ENCODE measurements around the gene PPP1R12A. TPM values are rescaled to one million over a fixed set of nuclear protein-coding genes. Genes with fewer than 3 reads are reported as not detected.
A peak's percentile ranks its signal among the peaks of the same experiment; 100 is the strongest.

Gene PPP1R12A
- total and polyA plus RNA-seq, 12 donors: 11.5 to 73.5 (median 58.6) TPM

DNA sequence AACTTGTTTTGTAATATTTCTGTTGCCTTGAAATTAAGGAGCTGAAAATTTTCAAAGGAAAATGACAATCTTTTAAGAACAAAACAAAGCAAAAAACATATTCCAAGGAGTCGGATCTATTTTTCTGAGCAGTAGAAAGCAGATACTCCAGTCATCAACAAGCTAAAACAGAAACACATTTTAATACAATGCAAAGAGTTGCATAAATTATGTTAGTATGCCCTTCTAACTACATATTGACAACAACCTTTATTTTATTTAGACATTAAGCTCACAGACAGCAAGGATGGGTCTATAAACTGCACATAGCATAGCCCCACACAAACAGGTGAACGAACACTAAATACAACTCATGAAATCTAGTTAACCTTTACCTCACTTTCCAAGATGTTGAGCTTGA, 106.0 kb downstream of the PPP1R12A start:
- no peaks in the 10 kb centered on the region for H3K9me3 ChIP-seq
- intact Hi-C loops (cut with DNase I): loop anchor here in 4 of 10 donors (10.0 kb wide), 1 partner anchor 106 kb away; the partner anchor contains the start of gene PPP1R12A (in 4 of the 4)
- H3K4me3 ChIP-seq: no peak overlapping the region
- H3K27me3 ChIP-seq: no peaks in the 10 kb centered on the region
- H3K27ac ChIP-seq: no peak overlapping the region
- 82 to 89% methylated on average over 2 of the region's 2 CpGs for WGBS, 2 donors
- TF ChIP-seq, protein P1, sequence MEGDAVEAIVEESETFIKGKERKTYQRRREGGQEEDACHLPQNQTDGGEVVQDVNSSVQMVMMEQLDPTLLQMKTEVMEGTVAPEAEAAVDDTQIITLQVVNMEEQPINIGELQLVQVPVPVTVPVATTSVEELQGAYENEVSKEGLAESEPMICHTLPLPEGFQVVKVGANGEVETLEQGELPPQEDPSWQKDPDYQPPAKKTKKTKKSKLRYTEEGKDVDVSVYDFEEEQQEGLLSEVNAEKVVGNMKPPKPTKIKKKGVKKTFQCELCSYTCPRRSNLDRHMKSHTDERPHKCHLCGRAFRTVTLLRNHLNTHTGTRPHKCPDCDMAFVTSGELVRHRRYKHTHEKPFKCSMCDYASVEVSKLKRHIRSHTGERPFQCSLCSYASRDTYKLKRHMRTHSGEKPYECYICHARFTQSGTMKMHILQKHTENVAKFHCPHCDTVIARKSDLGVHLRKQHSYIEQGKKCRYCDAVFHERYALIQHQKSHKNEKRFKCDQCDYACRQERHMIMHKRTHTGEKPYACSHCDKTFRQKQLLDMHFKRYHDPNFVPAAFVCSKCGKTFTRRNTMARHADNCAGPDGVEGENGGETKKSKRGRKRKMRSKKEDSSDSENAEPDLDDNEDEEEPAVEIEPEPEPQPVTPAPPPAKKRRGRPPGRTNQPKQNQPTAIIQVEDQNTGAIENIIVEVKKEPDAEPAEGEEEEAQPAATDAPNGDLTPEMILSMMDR (IDR thresholded peaks at IDR 0.05): no peak
- DNase-seq (no peak), ATAC-seq (peak in 1 of 8 donors; percentile 18)
- peaks cover 0 to 75% (median 35%) of the 10 kb centered on the region in 9 donors for H3K4me1 ChIP-seq
- peaks cover 0 to 57% (median 8%) of the 10 kb centered on the region in 9 donors for H3K36me3 ChIP-seq

DNA sequence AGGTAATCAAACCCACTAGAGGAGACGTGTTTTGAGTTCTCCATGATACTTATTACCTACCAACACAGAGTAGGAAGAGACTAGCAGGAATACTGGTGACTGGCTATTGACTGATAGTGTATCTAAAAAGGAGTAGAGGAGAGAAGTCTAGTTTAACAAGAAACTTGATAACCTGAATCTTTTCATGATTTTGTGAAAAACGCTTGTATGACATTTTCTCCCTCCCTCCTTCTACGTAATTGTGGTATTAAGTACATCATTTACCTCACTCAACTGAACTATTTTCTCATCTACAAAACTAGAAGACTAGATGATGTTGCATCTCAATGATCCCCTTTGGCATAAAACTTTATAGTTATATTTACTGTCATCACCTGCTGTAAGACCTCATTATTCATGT, 107.4 kb downstream of the PPP1R12A start:
- no peaks in the 10 kb centered on the region for H3K9me3 ChIP-seq
- H3K27ac ChIP-seq: no peak overlapping the region
- intact Hi-C loops (cut with DNase I): loop anchor here in 4 of 10 donors (10.0 kb wide), 1 partner anchor 107 kb away; the partner anchor contains the start of gene PPP1R12A (in 4 of the 4)
- H3K36me3 ChIP-seq: peaks cover 0 to 61% (median 8%) of the 10 kb centered on the region in 9 donors
- H3K4me1 ChIP-seq: peaks cover 0 to 66% (median 30%) of the 10 kb centered on the region in 9 donors
- no peaks in the 10 kb centered on the region for H3K27me3 ChIP-seq
- H3K4me3 ChIP-seq: no peak overlapping the region
- TF ChIP-seq, protein P1 (IDR thresholded peaks at IDR 0.05): no peak
- 94 to 96% methylated on average over 3 of the region's 3 CpGs for WGBS, 2 donors
- ATAC-seq: no peak
- DNase-seq: no peak

DNA sequence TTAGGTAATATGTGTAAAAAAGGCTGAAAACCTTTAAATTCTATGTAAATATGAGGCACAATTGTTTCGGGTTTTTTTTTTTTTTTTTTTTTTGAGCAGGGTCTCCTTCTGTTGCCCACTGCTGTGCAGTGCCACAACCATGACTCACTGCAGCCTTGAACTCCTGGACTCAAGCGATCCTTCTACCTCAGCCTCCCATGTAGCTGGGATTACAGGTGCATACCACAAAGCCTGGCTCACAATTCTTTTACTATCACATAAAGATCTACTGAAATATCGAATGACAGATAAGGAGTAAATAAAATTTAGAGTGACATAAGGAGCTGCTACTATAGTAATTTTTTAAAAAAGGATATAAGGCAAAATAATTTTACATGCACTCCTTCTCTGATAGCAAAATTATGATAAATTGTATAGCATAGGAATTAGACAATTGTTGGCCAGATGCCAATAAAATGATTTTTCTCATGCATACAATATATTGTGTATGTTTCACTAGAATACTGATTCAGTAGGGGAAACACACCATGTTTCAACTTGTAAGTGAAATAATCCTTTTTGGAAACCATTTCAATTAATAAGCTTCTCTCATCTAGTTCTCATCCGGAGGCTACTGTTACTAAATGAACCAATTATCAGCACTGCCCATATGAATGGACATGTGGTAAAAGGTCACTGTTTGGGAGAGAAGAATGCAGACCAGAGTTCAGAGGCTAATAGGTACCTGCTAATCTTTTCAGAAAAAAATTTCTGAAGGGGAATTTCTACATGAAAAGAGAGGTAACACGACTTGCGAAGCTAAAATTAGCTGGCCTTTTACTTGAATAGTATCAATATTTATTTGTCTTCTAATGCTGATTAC, 108.4 kb downstream of the PPP1R12A start:
- no peak for ATAC-seq
- Histone ChIP-seq H3K4me1 (peaks cover 0 to 56% (median 24%) of the 10 kb centered on the region in 9 donors), H3K36me3 (peaks cover 0 to 62% (median 4%) of the 10 kb centered on the region in 9 donors), H3K27me3 (no peaks in the 10 kb centered on the region), H3K9me3 (no peaks in the 10 kb centered on the region), H3K4me3 (no peak overlapping the region), H3K27ac (no peak overlapping the region)
- TF ChIP-seq, protein P1 (IDR thresholded peaks at IDR 0.05): no peak
- intact Hi-C loops (cut with DNase I): loop anchor here in 4 of 10 donors (10.0 kb wide), 1 partner anchor 108 kb away; the partner anchor contains the start of gene PPP1R12A (in 4 of the 4)
- WGBS, 2 donors: 93 to 94% methylated on average over 6 of the region's 6 CpGs
- DNase-seq: no peak

- H3K4me1 ChIP-seq: peaks cover 0 to 63% (median 32%) of the 10 kb centered on the region in 9 donors
- H3K27ac ChIP-seq: no peak overlapping the region
- no peaks in the 10 kb centered on the region for H3K27me3 ChIP-seq
- peaks cover 0 to 60% (median 6%) of the 10 kb centered on the region in 9 donors for H3K36me3 ChIP-seq
- TF ChIP-seq, protein P1 (IDR thresholded peaks at IDR 0.05): no peak
- no peak for ATAC-seq
- no peak for DNase-seq
- intact Hi-C loops (cut with DNase I): loop anchor here in 4 of 10 donors (10.0 kb wide), 1 partner anchor 112 kb away; the partner anchor contains the start of gene PPP1R12A (in 4 of the 4)
- no peaks in the 10 kb centered on the region for H3K9me3 ChIP-seq
- H3K4me3 ChIP-seq: no peak overlapping the region
Observed at GRCh38 chr12:79822475-79822874, 112.4 kb downstream of the PPP1R12A start.
